Keratinocyte (primary cell): ENCODE data around the gene CACNA2D2.

Experiments
- CTCF ChIP-seq, 3 experiments: IDR thresholded peaks in 1 of 3; conservative IDR thresholded peaks in 1 of 3; optimal IDR thresholded peaks in 1 of 3; 2 replicates in 2 of 3; 3 replicates in 1 of 3; pipeline versions ENCODE3 to v1.5.1; 2011; ENCODE audit warnings: low read length in 3 of 3, mild to moderate bottlenecking in 3 of 3, moderate library complexity in 2 of 3, control low read depth in 1 of 3, inconsistent platforms in 1 of 3; ENCODE audit not compliant: insufficient read depth in 2 of 3; ENCODE audit errors: extremely low read depth in 1 of 3
- EZH2 ChIP-seq: IDR thresholded peaks from one replicate; pipeline ENCODE4 v1.6.1; 2012; ENCODE audit warnings: inconsistent platforms, mild to moderate bottlenecking, low read length, moderate library complexity

DNA sequence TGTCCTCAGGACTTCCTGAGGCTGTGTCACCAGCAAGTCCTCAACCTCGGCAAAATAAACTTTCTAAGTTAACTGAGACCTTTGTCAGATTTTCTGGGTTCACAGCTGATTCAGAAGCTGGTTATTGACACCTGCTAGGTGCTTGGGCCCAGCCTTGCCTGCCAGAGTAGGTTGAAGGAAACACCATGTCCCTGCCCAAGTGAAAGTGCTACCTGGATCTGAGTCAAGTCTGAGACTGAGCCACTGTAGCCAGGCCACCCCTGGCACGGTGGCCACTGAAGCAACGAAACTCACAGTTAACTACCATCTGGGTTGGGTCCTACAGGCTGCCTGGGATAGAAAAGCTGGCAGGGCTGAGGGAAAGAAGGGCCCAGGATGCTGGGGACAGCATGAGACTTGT is 189.1 kb downstream of the CACNA2D2 start:
- TF ChIP-seq CTCF (optimal IDR thresholded peaks at IDR 0.05 in 1 of 3, IDR thresholded peaks at IDR 0.05 in 1 of 3, conservative IDR thresholded peaks at IDR 0.05 in 1 of 3; ENCODE audit: extremely low read depth in 1 of 3, insufficient read depth in 2 of 3, low read length in 3 of 3): no peak
- no peak for TF ChIP-seq EZH2
